Measurements from ENCODE around the gene PSMB2. TPM values are rescaled to one million over a fixed set of nuclear protein-coding genes. Genes with fewer than 3 reads are reported as not detected.

The PSMB2 gene
- total RNA-seq, 1 donor from 2014 or later: 16.0 TPM

DNA sequence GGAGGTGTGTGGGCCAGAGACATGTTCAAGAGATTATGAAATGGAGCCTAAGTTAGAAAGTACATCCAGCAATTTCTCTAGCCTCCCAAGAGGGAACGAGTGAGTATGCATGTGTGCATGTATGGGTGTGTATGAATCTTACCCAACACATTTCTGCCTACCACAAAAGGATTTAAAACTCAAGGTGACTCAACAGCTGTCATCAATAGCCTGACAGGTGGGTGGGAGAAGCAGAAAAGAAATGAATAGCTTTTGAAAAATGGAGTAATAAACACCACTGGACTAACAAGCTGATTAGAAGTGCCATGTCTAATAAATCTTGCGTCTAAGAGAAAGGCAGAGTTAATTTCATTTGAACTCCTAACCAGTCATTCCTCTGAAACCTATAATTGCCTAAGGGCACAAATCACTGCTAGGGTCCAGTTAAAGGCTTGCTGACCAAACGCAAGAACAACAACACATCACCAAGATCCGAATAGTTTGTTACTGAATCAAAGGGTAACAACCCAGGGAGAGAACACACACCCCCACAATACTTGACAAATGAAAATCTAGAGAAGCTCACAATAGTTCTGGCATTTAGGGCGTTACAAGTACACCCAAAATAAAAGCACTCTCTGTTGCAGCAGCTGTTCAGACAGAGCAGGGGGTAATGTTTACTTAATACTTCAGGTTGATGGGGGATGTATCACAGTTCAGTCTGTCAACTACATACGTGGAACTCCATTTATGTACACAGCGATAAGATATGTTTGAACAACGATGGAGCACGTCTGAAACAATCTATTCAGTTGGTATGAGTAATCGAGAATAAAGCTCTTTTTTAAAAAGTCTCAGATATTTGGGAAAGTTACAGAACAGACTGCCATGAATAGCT is 85.5 kb downstream of the PSMB2 start:
- no peak for DNase-seq

DNA sequence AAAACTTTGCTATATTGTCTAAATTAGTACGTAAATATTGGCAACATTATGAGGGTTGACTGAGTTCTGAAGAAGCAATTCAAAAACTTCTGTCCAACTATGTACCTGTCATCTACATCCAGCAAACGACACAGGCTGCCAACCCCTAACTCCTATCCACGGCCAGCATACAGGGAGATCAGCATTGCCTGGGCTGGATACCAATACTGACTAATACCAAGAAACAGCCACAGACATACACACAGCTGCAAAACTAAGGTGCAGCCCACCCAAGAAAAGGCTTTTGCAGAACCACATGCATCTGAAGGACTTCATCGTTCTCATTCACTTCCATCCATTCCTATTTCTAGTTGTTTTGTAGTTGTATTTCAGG is 86.1 kb downstream of the PSMB2 start:
- no peak for DNase-seq

GRCh38 chr1:35554266-35555211 is 86.8 kb downstream of the PSMB2 start:
- peak; percentile 65 for DNase-seq

DNA sequence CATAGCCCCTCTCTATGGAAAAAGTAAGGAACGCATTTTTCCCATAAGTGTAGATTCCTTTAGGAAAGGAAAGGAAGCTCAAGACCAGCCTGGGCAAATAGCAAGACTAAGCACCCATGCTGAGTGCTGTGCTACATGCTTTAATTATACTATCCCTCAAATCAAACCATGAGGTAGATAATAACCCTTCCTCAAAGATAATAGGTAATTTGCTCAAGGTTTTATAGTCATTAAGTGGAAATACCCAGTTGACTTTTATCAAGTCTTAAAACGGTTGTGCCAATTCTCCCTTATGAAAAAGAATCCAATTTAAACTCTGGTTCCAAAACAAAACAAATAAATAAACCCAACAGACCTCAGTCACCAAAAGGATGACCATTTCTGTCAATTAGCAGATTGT is 87.5 kb downstream of the PSMB2 start:
- no peak for DNase-seq

Other genes with a start within 250 kb of the PSMB2 start
- gene KIAA0319L, start 84.1 kb downstream of the PSMB2 start, total RNA-seq: 62.2 and 80.5 TPM in 2 replicates
- gene NCDN, start 83.7 kb downstream of the PSMB2 start, total RNA-seq: 11.9 and 23.1 TPM in 2 replicates
- 0.14 and 0.17 TPM in 2 replicates for gene TFAP2E, start 68.2 kb downstream of the PSMB2 start, total RNA-seq
- gene C1orf216, start 77.4 kb upstream of the PSMB2 start, total RNA-seq: 18.2 and 25.2 TPM in 2 replicates
- gene CLSPN, start 128.5 kb upstream of the PSMB2 start, total RNA-seq: 8.7 and 32.5 TPM in 2 replicates
- gene AGO4, start 166.5 kb upstream of the PSMB2 start, total RNA-seq: 24.3 and 29.3 TPM in 2 replicates
- gene AGO1, start 241.7 kb upstream of the PSMB2 start, total RNA-seq: 9.7 and 29.3 TPM in 2 replicates

Data from dermis blood vessel endothelial cell (primary cell).